ENCODE measurements around the gene FBXW4. TPM values are rescaled to one million over a fixed set of nuclear protein-coding genes. Genes with fewer than 3 reads are reported as not detected.

The FBXW4 gene
- total and polyA plus RNA-seq, 2 donors (not counting 1 experiment from before 2014, with no cell fraction given) = 32.7 to 60.8 TPM

GRCh38 chr10:101564490-101564991, 130.4 kb downstream of the FBXW4 start:
- Histone ChIP-seq H4K20me1 (ENCODE audit: control insufficient read depth, extremely low read depth, insufficient read depth, low read length) (no peaks in the 10 kb centered on the region), H2AFZ (ENCODE audit: low read length) (no peak overlapping the region), H3K79me2 (ENCODE audit: control insufficient read depth, insufficient read depth, low read length) (no peaks in the 10 kb centered on the region), H3K9ac (ENCODE audit: insufficient read depth, low read length) (no peak overlapping the region), H3K9me3 (ENCODE audit: control insufficient read depth, insufficient read depth, low read depth, low read length) (no peaks in the 10 kb centered on the region), H3K4me3 (replicated peaks in 1 of 4; ENCODE audit: control extremely low read depth in 1 of 4, insufficient read depth in 1 of 4, low read depth in 3 of 4, low read length in 4 of 4) (no peak overlapping the region), H3K27ac (ENCODE audit: insufficient read depth, low read length) (no peak overlapping the region), H3K36me3 (ENCODE audit: control insufficient read depth, insufficient read depth, low read length) (no peaks in the 10 kb centered on the region), H3K4me1 (ENCODE audit: control insufficient read depth, extremely low read depth, insufficient read depth, low read length) (no peaks in the 10 kb centered on the region), H3K4me2 (ENCODE audit: extremely low read depth, insufficient read depth, low read length) (no peak overlapping the region), H3K27me3 (ENCODE audit: control insufficient read depth, insufficient read depth, low read length) (peaks cover 22% of the 10 kb centered on the region)
- no peak for DNase-seq (ENCODE audit: low read depth in 2 of 2)
- TF ChIP-seq CTCF (conservative IDR thresholded peaks at IDR 0.05 in 1 of 2, IDR thresholded peaks at IDR 0.05 in 1 of 2; ENCODE audit: low read depth in 1 of 2, low read length in 2 of 2) (no peak), EZH2 (IDR thresholded peaks at IDR 0.05; ENCODE audit: low read length, missing control alignments) (no peak)

GRCh38 chr10:101563497-101564040, 131.4 kb downstream of the FBXW4 start:
- no peak overlapping the region for H3K9ac ChIP-seq (ENCODE audit: insufficient read depth, low read length)
- TF ChIP-seq CTCF (conservative IDR thresholded peaks at IDR 0.05 in 1 of 2, IDR thresholded peaks at IDR 0.05 in 1 of 2; ENCODE audit: low read depth in 1 of 2, low read length in 2 of 2) = no peak
- no peak for TF ChIP-seq EZH2 (IDR thresholded peaks at IDR 0.05; ENCODE audit: low read length, missing control alignments)
- peaks cover 16% of the 10 kb centered on the region for H3K27me3 ChIP-seq (ENCODE audit: control insufficient read depth, insufficient read depth, low read length)
- no peak overlapping the region for H3K4me2 ChIP-seq (ENCODE audit: extremely low read depth, insufficient read depth, low read length)
- no peaks in the 10 kb centered on the region for H4K20me1 ChIP-seq (ENCODE audit: control insufficient read depth, extremely low read depth, insufficient read depth, low read length)
- H3K4me3 ChIP-seq (replicated peaks in 1 of 4; ENCODE audit: control extremely low read depth in 1 of 4, insufficient read depth in 1 of 4, low read depth in 3 of 4, low read length in 4 of 4) = no peak overlapping the region
- no peaks in the 10 kb centered on the region for H3K9me3 ChIP-seq (ENCODE audit: control insufficient read depth, insufficient read depth, low read depth, low read length)
- no peaks in the 10 kb centered on the region for H3K79me2 ChIP-seq (ENCODE audit: control insufficient read depth, insufficient read depth, low read length)
- H3K4me1 ChIP-seq (ENCODE audit: control insufficient read depth, extremely low read depth, insufficient read depth, low read length) = no peaks in the 10 kb centered on the region
- H3K27ac ChIP-seq (ENCODE audit: insufficient read depth, low read length) = no peak overlapping the region
- H3K36me3 ChIP-seq (ENCODE audit: control insufficient read depth, insufficient read depth, low read length) = no peaks in the 10 kb centered on the region
- DNase-seq (ENCODE audit: low read depth in 2 of 2) = no peak
- no peak overlapping the region for H2AFZ ChIP-seq (ENCODE audit: low read length)

DNA sequence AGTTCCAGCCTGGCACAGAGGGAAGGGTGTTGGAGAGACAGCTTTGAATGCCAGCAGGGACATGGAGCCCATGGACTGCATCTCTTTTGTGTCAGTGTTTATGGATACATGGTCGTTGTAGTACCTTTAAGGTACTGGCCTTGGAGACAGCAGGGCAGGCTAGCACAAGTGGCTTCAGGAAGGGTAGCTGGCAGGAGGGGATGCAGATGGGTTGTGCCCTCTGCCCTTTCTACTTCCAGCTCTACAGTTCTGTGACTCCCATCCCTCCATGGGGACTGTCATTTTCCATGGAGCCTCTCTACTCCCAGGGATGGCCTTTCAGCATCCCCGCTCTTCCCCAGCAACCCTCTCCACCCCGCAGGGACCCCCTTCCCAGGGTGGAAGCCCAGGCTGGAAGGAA, 132.0 kb downstream of the FBXW4 start:
- no peak overlapping the region for H3K9ac ChIP-seq (ENCODE audit: insufficient read depth, low read length)
- DNase-seq (ENCODE audit: low read depth in 2 of 2) = no peak

More for the DNA sequence above, 132.0 kb downstream of the FBXW4 start:
- Histone ChIP-seq H3K4me1 (ENCODE audit: control insufficient read depth, extremely low read depth, insufficient read depth, low read length) (no peaks in the 10 kb centered on the region), H3K9me3 (ENCODE audit: control insufficient read depth, insufficient read depth, low read depth, low read length) (no peaks in the 10 kb centered on the region), H3K36me3 (ENCODE audit: control insufficient read depth, insufficient read depth, low read length) (no peaks in the 10 kb centered on the region), H2AFZ (ENCODE audit: low read length) (no peak overlapping the region), H3K27me3 (ENCODE audit: control insufficient read depth, insufficient read depth, low read length) (peaks cover 11% of the 10 kb centered on the region), H3K27ac (ENCODE audit: insufficient read depth, low read length) (no peak overlapping the region), H4K20me1 (ENCODE audit: control insufficient read depth, extremely low read depth, insufficient read depth, low read length) (no peaks in the 10 kb centered on the region), H3K79me2 (ENCODE audit: control insufficient read depth, insufficient read depth, low read length) (no peaks in the 10 kb centered on the region), H3K4me2 (ENCODE audit: extremely low read depth, insufficient read depth, low read length) (no peak overlapping the region), H3K4me3 (replicated peaks in 1 of 4; ENCODE audit: control extremely low read depth in 1 of 4, insufficient read depth in 1 of 4, low read depth in 3 of 4, low read length in 4 of 4) (no peak overlapping the region)
- TF ChIP-seq EZH2 (IDR thresholded peaks at IDR 0.05; ENCODE audit: low read length, missing control alignments) (no peak), CTCF (conservative IDR thresholded peaks at IDR 0.05 in 1 of 2, IDR thresholded peaks at IDR 0.05 in 1 of 2; ENCODE audit: low read depth in 1 of 2, low read length in 2 of 2) (no peak)
